Measurements from ENCODE around the gene CACNA1H.

- TF ChIP-seq POLR2A (IDR thresholded peaks at IDR 0.05; ENCODE audit: extremely low read depth, insufficient read length) (no peak), CTCF (IDR thresholded peaks at IDR 0.05; ENCODE audit: low read depth, low read length) (no peak)
Observed at GRCh38 chr16:1141716-1142115, 11.2 kb upstream of the CACNA1H start.
